Activated CD8-positive, alpha-beta memory T cell treated with anti-CD3 and anti-CD28 coated beads, Interleukin-2, amount 50 U/mL, for 24 hours (primary cell): ENCODE data around the gene ZNF485.
"Not testable (repeated sequence)": the region's sequence is repeated elsewhere in the genome, so short reads cannot be mapped to it uniquely, and the experiment has no call there.

Experiments used
- DNase-seq: peaks from one replicate; pipeline ENCODE4 v3.0.0-alpha.2; 2020; ENCODE audit errors: extremely low read depth

ZNF485 gene

GRCh38 chr10:43606323-43607198, at the start of gene ZNF485:
TSS of gene ZNF485 (plus strand) at chr10:43606438. CDS start at chr10:43607051, 613 bp downstream.
- peak; percentile 43 for DNase-seq

GRCh38 chr10:43557214-43557613, 49.0 kb upstream of the ZNF485 start:
- no peak for DNase-seq

- no peak for DNase-seq
Observed at GRCh38 chr10:43569681-43570080, 36.6 kb upstream of the ZNF485 start.

GRCh38 chr10:43570971-43571370, 35.3 kb upstream of the ZNF485 start:
- no peak for DNase-seq

- DNase-seq: no peak
Observed at GRCh38 chr10:43573250-43574000, 32.8 kb upstream of the ZNF485 start.

GRCh38 chr10:43574001-43574892, 32.0 kb upstream of the ZNF485 start, which contains the start of gene ZNF239:
TSS of gene ZNF239 (minus strand) at chr10:43574616. CDS start at chr10:43558079, 16,537 bp downstream.
- DNase-seq: peak; percentile 65

GRCh38 chr10:43574906-43575305, 31.3 kb upstream of the ZNF485 start:
- no peak for DNase-seq

- no peak for DNase-seq
Observed at GRCh38 chr10:43576062-43576461, 30.2 kb upstream of the ZNF485 start.

- no peak for DNase-seq
Observed at GRCh38 chr10:43576580-43576979, 29.7 kb upstream of the ZNF485 start.

GRCh38 chr10:43584051-43584450, 22.2 kb upstream of the ZNF485 start:
- DNase-seq: no peak

GRCh38 chr10:43585046-43585445, 21.2 kb upstream of the ZNF485 start:
- no peak for DNase-seq

GRCh38 chr10:43585981-43586729, 20.1 kb upstream of the ZNF485 start:
- no peak for DNase-seq

- DNase-seq: not testable (repeated sequence)
Observed at GRCh38 chr10:43586730-43587115, 19.5 kb upstream of the ZNF485 start.

GRCh38 chr10:43591303-43591904, 14.8 kb upstream of the ZNF485 start:
- no peak for DNase-seq

GRCh38 chr10:43594944-43595589, 11.2 kb upstream of the ZNF485 start:
- no peak for DNase-seq

- no peak for DNase-seq
Observed at GRCh38 chr10:43595739-43596298, 10.4 kb upstream of the ZNF485 start.

- no peak for DNase-seq
Observed at GRCh38 chr10:43596546-43596945, 9.7 kb upstream of the ZNF485 start.

GRCh38 chr10:43598446-43598845, 7.8 kb upstream of the ZNF485 start:
- no peak for DNase-seq

GRCh38 chr10:43599333-43599732, 6.9 kb upstream of the ZNF485 start:
- no peak for DNase-seq

- DNase-seq: not testable (repeated sequence)
Observed at GRCh38 chr10:43601576-43601975, 4.7 kb upstream of the ZNF485 start.
